Raji (cell line): ENCODE results near the gene PI4KA.

Experiments used
- POLR2A ChIP-seq: IDR thresholded peaks from 2 replicates; pipeline ENCODE4 v1.6.1; 2011; ENCODE audit warnings: low read depth, low read length, control low read depth; ENCODE audit not compliant: insufficient read depth

The PI4KA gene

GRCh38 chr22:20724676-20725454, 133.7 kb downstream of the PI4KA start:
- TF ChIP-seq POLR2A, result no peak

- no peak for TF ChIP-seq POLR2A
These were observed 137.0 kb downstream of the PI4KA start for GRCh38 chr22:20721409-20722218.

- TF ChIP-seq POLR2A, result no peak
These were observed 137.8 kb downstream of the PI4KA start for GRCh38 chr22:20720692-20721408.

GRCh38 chr22:20702546-20703413, 155.8 kb downstream of the PI4KA start:
- peak; percentile 43; the same call in 1 of the 2 replicates for TF ChIP-seq POLR2A

GRCh38 chr22:20677684-20678242, 180.8 kb downstream of the PI4KA start:
- TF ChIP-seq POLR2A, result no peak

- TF ChIP-seq POLR2A, result no peak
These were observed 183.6 kb downstream of the PI4KA start for GRCh38 chr22:20674998-20675397.

- no peak for TF ChIP-seq POLR2A
These were observed 185.1 kb downstream of the PI4KA start for GRCh38 chr22:20673295-20674195.

- TF ChIP-seq POLR2A, result no peak
These were observed 185.9 kb downstream of the PI4KA start for GRCh38 chr22:20672732-20673131.

- TF ChIP-seq POLR2A, result no peak
These were observed 186.6 kb downstream of the PI4KA start for GRCh38 chr22:20672082-20672424.

GRCh38 chr22:20671409-20672081, 187.1 kb downstream of the PI4KA start:
- no peak for TF ChIP-seq POLR2A

GRCh38 chr22:20666560-20666959, 192.1 kb downstream of the PI4KA start:
- TF ChIP-seq POLR2A, result no peak

GRCh38 chr22:20664594-20664959, 194.0 kb downstream of the PI4KA start:
- TF ChIP-seq POLR2A, result no peak

GRCh38 chr22:20663941-20664593, 194.5 kb downstream of the PI4KA start:
- no peak for TF ChIP-seq POLR2A
